ENCODE results near the gene MAN1A2. TPM values are rescaled to one million over a fixed set of nuclear protein-coding genes. Genes with fewer than 3 reads are reported as not detected.

The MAN1A2 gene
- polyA plus RNA-seq, 3 donors = 4.0 to 10.5 (median 7.2) TPM

- Mint-ChIP-seq H3K4me3 (no peak overlapping the region), H3K36me3 (no peaks in the 10 kb centered on the region), H3K27ac (no peak overlapping the region), H3K27me3 (ENCODE audit: low read depth in 3 of 3) (peaks cover 0 to 1% (median 1%) of the 10 kb centered on the region in 3 donors), H3K9me3 (peaks cover 0 to 14% (median 6%) of the 10 kb centered on the region in 7 donors), H3K4me1 (peaks cover 13% of the 10 kb centered on the region)
- Histone ChIP-seq H3K79me2 (ENCODE audit: insufficient read depth, low read length) (no peaks in the 10 kb centered on the region), H3K4me1 (ENCODE audit: control insufficient read depth in 1 of 2, insufficient read depth in 2 of 2, low read length in 2 of 2) (no peaks in the 10 kb centered on the region), H3K4me2 (replicated peaks; ENCODE audit: extremely low read depth, low read length, poor library complexity, severe bottlenecking) (no peak overlapping the region), H3K9me3 (replicated peaks in 1 of 2; ENCODE audit: control insufficient read depth in 1 of 2, insufficient read depth in 1 of 2, low read length in 2 of 2) (no peaks in the 10 kb centered on the region), H3K36me3 (replicated peaks in 1 of 2; ENCODE audit: control insufficient read depth in 1 of 2, insufficient read depth in 2 of 2, low read length in 2 of 2) (no peaks in the 10 kb centered on the region), H2AFZ (ENCODE audit: insufficient read depth, low read depth, low read length, poor library complexity, severe bottlenecking) (no peak overlapping the region), H3K4me3 (replicated peaks in 1 of 3; ENCODE audit: low read depth in 2 of 3, low read length in 3 of 3) (no peak overlapping the region), H3K27me3 (ENCODE audit: control insufficient read depth in 2 of 2, insufficient read depth in 2 of 2, low read length in 2 of 2) (no peaks in the 10 kb centered on the region), H4K20me1 (ENCODE audit: insufficient read depth, low read length) (no peaks in the 10 kb centered on the region), H3K9ac (ENCODE audit: insufficient read depth, low read length, poor library complexity, severe bottlenecking) (no peak overlapping the region), H3K27ac (ENCODE audit: low read depth in 1 of 2, low read length in 2 of 2) (no peak overlapping the region)
- no peak for TF ChIP-seq CTCF (IDR thresholded peaks at IDR 0.05)
- intact Hi-C loops (cut with micrococcal nuclease) = no loop called here
- no CpG with 5 or more reads among the region's 4 CpGs for WGBS (ENCODE audit: insufficient coverage)
- peak in 1 of 3 donors; percentile 11 for DNase-seq
These were observed 7.5 kb upstream of the MAN1A2 start for GRCh38 chr1:117359561-117360289.

GRCh38 chr1:117362986-117363385, 4.3 kb upstream of the MAN1A2 start:
- Histone ChIP-seq H3K4me1 (ENCODE audit: control insufficient read depth in 1 of 2, insufficient read depth in 2 of 2, low read length in 2 of 2) (peaks cover 12 to 16% of the 10 kb centered on the region in 2 donors), H3K36me3 (replicated peaks in 1 of 2; ENCODE audit: control insufficient read depth in 1 of 2, insufficient read depth in 2 of 2, low read length in 2 of 2) (no peaks in the 10 kb centered on the region), H3K4me3 (replicated peaks in 1 of 3; ENCODE audit: low read depth in 2 of 3, low read length in 3 of 3) (no peak overlapping the region), H3K4me2 (replicated peaks; ENCODE audit: extremely low read depth, low read length, poor library complexity, severe bottlenecking) (no peak overlapping the region), H3K79me2 (ENCODE audit: insufficient read depth, low read length) (peaks cover 17% of the 10 kb centered on the region), H3K27me3 (ENCODE audit: control insufficient read depth in 2 of 2, insufficient read depth in 2 of 2, low read length in 2 of 2) (no peaks in the 10 kb centered on the region), H4K20me1 (ENCODE audit: insufficient read depth, low read length) (no peaks in the 10 kb centered on the region), H2AFZ (ENCODE audit: insufficient read depth, low read depth, low read length, poor library complexity, severe bottlenecking) (no peak overlapping the region), H3K27ac (ENCODE audit: low read depth in 1 of 2, low read length in 2 of 2) (no peak overlapping the region), H3K9me3 (replicated peaks in 1 of 2; ENCODE audit: control insufficient read depth in 1 of 2, insufficient read depth in 1 of 2, low read length in 2 of 2) (no peaks in the 10 kb centered on the region), H3K9ac (ENCODE audit: insufficient read depth, low read length, poor library complexity, severe bottlenecking) (no peak overlapping the region)
- peaks cover 1 to 2% (median 1%) of the 10 kb centered on the region in 3 donors for H3K27me3 Mint-ChIP-seq (ENCODE audit: low read depth in 3 of 3)
- DNase-seq = no peak
- intact Hi-C loops (cut with micrococcal nuclease) = no loop called here
- H3K9me3 Mint-ChIP-seq = peaks cover 0 to 5% (median 3%) of the 10 kb centered on the region in 7 donors
- H3K4me3 Mint-ChIP-seq = no peak overlapping the region
- no CpG with 5 or more reads among the region's 1 CpG for WGBS (ENCODE audit: insufficient coverage)
- no peak for TF ChIP-seq CTCF (IDR thresholded peaks at IDR 0.05)
- peaks cover 29% of the 10 kb centered on the region for H3K4me1 Mint-ChIP-seq
- H3K27ac Mint-ChIP-seq = no peak overlapping the region
- H3K36me3 Mint-ChIP-seq = no peaks in the 10 kb centered on the region
